GM21390 (cell line): ENCODE measurements around the gene BTNL9.
"Not testable (repeated sequence)": the region's sequence is repeated elsewhere in the genome, so short reads cannot be mapped to it uniquely, and the experiment has no call there.

ENCODE experiments used
- ATAC-seq: cut with Tn5 transposase; IDR thresholded peaks from one replicate; pipeline ENCODE4 v1.9.1; 2021; ENCODE audit not compliant: unreplicated experiment

Gene BTNL9

GRCh38 chr5:181098762-181099601 is 58.9 kb downstream of the BTNL9 start:
- no peak for ATAC-seq

- ATAC-seq, result no peak
Measured at GRCh38 chr5:181099602-181100086, 59.6 kb downstream of the BTNL9 start.

GRCh38 chr5:181100121-181100875 is 60.2 kb downstream of the BTNL9 start:
- no peak for ATAC-seq

- not testable (repeated sequence) for ATAC-seq
Measured at GRCh38 chr5:181101030-181101641, 61.1 kb downstream of the BTNL9 start.

GRCh38 chr5:181101930-181102674 is 62.0 kb downstream of the BTNL9 start:
- not testable (repeated sequence) for ATAC-seq

- ATAC-seq, result not testable (repeated sequence)
Measured at GRCh38 chr5:181104259-181104568, 64.1 kb downstream of the BTNL9 start.

GRCh38 chr5:181104606-181105390 is 64.7 kb downstream of the BTNL9 start:
- ATAC-seq, result not testable (repeated sequence)

GRCh38 chr5:181105391-181106025 is 65.4 kb downstream of the BTNL9 start:
- no peak for ATAC-seq

- no peak for ATAC-seq
Measured at GRCh38 chr5:181107699-181108098, 67.6 kb downstream of the BTNL9 start.

- ATAC-seq, result no peak
Measured at GRCh38 chr5:181108578-181109165, 68.6 kb downstream of the BTNL9 start.

GRCh38 chr5:181109489-181110013 is 69.5 kb downstream of the BTNL9 start:
- ATAC-seq, result no peak

GRCh38 chr5:181111010-181111409 is 70.9 kb downstream of the BTNL9 start:
- no peak for ATAC-seq
